AML-193 (cell line): ENCODE measurements around the gene CFAP221.

Source experiments
- DNase-seq, 2 experiments: peaks; one replicate each; lab custom pipeline; 2025; lab: John Stamatoyannopoulos, UW

The CFAP221 gene

DNA sequence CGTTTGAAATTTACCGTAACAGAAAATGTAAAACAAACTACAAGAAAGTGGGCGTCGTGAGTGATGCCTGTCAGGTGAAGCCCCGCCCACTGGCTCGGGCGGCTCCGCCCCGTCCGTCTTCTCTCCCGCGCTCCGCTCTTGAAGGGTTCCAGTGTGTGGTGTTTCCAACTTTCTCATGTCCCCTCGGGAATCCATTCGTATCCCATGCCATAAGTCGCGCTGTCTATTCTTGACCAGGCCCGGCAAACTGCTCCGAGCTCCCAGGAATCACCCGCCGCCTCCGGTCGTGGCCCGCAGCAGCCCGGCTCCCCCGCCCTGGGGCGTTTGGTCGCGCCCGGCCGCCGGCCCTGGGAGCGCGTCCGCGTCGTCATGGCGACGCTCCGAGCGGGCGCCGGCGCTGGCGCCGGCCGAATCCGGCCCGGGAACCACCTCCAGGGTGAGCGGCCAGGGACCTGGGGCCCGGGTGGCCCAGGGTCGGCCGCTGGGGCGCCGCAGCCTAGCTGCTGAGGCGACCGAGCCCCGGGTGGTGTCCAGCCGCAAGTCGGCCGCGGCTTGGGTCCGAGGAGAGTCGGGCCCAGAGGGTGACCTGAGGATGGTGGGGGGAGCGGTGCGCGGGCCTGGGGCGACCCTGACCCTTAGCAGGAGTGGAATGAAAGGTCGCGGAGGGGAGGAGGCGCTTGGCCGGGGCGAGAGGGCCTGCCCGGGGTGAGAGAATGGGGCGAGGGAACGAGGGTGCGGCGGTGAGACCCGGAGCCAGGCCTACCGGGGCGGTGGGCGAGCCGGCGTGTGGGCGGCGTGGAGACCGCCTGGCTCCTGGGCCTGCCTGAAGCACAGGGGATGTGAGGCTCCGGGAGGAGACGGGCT is at the start of gene CFAP221:
Gene CFAP221 (plus strand): TSS at position 375 of the 864 bp plus-strand sequence. CDS start 1,683 bp downstream, outside the sequence.
- DNase-seq, result no peak

DNA sequence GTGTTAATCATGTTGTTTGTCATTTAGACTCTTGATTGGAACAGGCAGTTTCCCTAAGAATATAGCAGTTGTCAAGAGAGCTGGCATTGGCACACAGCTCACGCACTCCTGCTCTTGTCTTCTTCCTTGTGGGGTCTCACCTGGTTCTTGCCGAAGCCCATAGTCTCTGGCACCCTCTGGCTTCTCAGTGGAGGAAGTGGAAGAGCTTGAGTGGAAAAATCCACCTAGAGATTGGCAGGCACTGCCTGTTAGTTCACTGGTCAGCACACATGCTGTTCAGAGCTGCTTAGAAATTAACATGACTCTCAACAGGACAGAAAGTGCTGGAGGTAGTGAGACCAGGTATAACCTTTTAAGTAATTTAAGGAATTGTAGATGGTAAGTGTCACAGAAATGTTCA is 48.3 kb upstream of the CFAP221 start:
- DNase-seq, result no peak

DNA sequence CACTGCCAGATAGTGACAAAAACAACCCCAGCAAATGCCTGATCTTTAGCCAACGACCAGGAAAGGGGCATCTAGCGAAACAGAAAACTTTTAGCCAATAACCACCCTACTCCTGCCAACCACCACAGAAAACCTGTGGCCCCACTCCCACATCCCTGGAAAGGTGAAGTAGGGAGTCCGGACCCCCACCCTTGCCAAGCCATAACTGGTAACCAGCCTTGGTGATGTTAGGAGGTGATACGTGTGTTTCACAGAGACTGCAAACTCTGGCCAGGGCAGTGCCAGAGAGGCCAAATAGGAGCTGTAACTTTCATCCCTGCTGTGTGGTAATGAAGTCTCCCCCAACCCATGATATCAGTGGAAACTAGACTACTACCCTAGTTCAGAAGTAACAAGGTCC is 47.6 kb upstream of the CFAP221 start:
- DNase-seq, result no peak

DNA sequence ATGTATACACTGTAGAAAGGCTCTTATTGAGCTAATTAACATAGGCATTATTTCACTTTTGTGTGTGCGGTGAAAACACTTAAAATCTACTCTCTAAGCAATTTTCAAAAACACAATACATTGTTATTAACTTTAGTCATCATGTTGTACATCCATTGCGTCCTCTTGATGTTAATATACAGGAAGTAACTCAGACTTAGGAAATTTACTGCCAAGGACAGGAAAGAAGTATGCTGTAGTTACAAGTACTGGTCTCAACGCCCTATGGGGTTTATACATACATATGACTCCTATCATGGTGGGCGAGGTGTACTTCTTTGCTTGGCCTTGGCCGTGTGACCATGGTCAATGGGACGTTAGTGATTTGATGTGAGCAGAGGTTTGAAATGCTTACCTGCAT is 35.5 kb upstream of the CFAP221 start:
- DNase-seq, result no peak

DNA sequence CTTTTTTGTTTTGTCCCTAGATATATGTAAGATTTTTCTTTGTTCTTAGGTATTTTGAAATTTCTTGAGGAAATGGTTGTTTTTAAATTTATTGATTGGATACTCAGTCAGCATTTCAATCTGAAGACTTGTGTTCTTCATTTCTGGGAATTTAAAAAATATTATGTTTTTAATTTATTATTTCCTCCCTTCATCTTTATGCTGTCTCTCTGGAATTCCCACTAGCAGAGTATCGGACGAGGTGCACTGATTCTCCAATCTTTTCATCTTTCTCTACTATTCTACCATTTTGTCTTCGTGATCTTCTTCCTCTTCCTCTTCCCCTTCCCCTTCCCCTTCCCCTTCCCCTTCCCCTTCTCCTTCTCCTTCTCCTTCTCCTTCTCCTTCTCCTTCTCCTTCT is 32.3 kb upstream of the CFAP221 start:
- DNase-seq, result no peak

DNA sequence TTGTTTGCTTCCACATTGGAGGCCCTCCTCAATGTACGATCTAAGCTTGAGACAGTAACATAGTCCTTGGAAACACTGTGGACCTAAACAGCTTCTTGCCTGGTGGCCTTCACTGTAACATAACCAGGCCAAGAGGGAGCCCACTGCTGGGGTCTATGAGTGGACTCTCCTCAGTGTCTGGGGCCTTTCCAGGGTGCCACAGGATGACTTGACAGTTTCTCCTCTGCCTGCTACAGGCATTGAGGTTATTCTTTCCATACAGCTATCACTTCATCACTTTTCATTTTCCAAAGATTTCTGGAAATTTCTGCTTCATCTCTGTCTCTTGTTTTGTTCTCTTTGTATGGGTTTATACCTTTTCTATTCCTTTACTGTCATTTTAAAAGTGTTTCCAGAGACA is 31.3 kb upstream of the CFAP221 start:
- no peak for DNase-seq

DNA sequence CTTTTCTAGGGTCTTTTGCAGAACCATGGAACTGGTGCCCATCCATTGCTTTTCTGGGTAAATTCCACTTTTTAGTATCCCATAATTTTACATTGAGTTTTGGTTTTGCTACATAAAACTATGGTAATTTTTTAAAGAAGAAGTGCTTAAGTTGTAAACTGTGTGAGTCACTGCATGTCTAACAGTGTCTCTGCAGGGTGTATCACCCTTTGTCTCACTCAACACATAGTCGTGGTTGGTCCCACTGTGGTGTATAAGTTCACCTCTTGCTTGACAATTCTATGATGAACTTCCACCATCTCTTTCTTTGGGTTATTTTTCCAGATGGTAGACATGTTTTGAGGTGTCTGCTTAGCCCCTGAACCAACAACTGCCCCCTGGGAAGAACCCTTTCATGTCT is 30.4 kb upstream of the CFAP221 start:
- DNase-seq, result no peak

DNA sequence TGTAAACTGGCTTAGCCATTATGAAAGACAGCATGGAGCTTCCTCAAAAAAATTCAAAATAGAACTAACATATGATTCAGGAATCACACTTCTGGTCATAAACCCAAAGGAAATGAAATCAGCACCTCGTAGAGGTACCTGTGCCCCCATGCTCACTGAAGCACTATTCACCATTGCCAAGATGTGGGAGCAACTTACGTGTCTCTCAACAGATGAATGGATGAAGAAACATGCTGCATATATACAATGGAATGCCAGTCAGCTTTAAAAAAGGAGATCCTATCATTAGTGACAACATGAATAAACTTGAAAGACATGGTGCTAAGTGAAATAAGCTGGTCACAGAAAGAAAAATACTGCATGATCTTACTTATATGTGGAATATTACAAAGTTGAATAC is 28.1 kb upstream of the CFAP221 start:
- no peak for DNase-seq

DNA sequence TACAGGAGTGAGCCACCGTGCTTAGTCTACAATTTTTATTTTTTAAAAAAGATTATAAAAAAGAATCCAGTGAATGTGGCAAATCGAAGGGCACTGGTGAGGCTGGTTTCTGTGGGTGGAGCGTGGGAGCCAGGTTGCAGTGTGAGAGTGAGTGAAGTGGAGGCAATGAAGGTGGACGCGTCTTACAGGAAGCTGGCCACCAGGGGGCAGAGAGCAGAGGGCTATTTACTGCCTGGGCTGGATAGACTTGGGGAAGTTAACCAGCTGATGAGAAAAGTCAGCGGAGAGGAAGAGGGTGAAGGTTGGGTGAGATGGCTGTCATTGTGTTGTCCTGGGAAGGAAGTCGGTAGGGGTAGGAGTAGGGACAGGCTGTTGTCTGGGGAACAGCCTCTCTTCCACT is 26.8 kb upstream of the CFAP221 start:
- DNase-seq, result peak; percentile 47 to 62

DNA sequence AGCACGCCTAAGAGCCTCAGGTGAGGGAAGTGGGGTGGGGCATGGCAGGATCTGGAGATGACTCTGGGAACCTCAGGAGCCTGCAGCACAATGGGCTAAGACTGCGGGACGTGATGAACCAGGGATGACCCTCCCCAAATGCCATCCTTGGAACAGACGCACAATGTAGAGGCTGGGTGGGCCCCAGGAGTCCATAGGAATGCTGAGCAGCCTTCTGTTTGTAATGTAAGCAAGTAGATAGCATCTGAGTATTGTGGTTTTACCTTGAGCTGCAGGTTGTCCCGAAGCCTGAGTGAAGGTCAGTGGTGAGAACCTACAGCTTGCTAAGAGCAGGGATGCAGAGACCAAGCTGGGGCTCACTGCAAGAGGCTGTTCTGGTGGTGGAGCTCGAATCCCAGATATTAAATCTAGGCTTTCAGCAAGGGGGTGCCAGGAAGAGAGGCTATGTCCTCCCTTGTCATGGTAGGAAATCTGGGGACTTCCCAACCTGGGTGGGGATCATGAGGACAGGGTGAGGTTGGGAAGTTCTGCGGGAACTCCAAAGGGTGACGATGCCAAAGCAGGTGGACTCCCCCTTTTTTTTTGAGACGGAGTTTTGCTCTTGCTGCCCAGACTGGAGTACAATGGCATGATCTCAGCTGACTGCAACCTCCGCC is 25.7 kb upstream of the CFAP221 start:
- no peak for DNase-seq

DNA sequence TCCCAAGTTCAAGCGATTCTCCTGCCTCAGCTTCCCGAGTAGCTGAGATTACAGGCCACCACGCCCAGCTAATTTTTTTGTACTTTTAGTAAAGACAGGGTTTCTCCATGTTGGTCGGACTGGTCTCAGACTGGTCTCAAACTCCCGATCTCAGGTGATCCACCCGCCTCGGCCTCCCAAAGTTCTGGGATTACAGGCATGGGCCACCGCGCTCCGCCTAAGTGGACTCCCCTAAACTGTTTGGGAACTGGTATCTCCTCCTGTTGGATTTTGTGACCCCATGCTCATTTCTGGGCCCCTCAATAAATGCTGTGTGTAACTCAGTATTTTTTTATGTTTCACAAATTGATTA is 25.2 kb upstream of the CFAP221 start:
- no peak for DNase-seq

DNA sequence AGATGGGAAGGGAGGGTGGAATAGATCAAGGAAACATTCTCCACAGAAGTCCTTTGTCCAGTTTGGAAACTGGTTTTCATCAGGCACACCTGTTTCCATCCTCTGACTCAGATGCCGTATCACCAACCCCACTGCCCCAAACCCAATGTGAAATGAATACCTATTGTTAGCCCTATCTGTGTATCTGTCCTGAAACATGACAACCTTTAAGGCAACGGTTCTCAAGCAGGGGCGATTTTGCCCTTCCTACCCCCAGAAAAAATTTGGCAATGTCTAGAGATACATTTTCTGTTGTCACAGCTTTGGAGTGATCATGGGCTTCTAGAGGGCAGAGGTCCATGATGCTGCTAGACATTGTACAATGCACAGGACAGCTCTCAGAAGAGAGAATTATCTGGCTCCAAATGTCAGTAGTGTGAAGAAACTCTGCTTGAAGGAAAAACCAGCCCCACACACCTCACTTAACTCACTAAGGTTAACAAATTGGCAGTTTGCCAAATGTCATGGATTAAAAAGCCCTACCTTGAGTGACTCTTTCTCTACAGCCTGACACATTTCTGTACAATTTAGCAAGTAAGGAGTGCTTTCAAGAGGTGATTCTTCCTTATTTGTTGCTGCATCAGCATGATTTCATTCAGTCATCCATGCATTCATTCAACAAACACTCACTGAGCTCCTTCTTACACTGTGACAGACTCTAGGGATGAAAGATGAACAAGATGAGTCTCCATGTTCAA is 23.4 kb upstream of the CFAP221 start:
- DNase-seq, result no peak

DNA sequence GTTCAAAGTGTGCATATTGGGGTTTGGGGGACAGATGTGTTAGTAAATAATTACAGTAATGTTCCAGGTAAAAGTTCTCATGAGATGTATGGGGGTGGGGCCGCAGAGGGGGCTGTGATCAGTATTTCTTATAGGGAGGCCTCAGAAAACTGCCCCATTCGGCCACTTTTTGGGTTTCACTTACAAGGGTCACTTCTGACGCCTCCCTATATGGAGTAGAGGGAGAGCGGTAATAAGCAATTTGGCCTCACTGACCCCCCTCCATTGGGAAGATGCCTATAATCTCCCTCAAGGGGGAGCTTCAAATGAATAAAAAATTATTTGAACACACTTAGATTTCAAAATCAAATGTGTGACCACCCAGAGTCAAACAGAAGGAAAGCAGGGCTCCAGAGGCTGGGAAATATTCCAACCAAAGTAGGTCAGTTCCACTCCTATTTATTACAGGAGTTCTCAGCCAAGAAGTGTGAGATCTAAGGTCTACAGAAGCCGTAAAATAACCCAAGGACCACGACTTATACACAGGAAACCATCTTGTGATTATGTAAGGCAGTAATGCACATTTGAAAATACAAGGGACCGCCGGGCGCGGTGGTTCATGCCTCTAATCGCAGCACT is 22.7 kb upstream of the CFAP221 start:
- no peak for DNase-seq

DNA sequence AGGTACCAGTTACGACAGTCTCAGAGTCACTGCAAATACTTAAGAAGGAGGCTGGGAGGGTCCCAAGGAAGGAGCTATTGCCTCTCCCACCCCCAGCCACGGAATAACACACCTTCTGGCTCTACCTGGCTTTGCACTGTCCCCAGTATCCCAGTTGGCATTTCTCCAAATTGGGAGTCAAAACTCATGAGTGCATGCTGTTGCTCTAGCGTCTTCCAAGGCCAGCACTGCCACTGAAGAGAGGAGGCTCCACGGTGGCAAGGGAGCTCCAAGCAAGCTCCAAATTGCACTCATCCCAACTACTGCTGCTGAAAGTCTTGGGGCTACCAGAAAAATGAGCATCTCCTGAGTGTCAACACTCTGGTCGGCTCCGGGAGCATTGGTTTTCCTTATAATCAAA is 21.6 kb upstream of the CFAP221 start:
- no peak for DNase-seq

DNA sequence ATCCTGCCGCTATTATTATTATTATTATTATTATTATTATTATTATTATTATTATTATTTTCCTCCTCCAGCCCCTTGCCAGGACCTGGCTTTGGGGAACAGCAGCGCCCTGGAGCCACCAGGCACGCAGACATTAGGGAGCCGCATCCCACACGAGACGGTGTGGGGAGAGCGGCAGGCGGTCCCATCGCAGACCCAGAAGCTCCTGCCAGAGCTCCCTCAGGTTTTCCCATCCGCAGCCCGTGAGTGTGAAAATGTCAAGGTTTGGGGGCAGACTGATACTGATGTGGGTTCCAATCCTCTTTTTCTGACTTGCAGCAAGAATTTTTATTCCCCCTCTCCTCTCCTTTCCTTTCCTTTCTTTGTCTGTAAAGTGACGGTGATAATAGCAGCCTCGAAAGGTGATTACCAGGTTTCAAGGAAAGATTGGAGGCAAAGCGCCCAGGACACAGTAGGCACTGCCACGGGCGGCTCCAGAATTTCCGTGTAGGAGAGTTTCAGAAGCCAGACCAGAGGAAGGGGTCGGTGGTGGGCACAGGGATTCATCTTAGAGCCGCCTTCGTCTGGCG is 20.8 kb upstream of the CFAP221 start:
- no peak for DNase-seq

DNA sequence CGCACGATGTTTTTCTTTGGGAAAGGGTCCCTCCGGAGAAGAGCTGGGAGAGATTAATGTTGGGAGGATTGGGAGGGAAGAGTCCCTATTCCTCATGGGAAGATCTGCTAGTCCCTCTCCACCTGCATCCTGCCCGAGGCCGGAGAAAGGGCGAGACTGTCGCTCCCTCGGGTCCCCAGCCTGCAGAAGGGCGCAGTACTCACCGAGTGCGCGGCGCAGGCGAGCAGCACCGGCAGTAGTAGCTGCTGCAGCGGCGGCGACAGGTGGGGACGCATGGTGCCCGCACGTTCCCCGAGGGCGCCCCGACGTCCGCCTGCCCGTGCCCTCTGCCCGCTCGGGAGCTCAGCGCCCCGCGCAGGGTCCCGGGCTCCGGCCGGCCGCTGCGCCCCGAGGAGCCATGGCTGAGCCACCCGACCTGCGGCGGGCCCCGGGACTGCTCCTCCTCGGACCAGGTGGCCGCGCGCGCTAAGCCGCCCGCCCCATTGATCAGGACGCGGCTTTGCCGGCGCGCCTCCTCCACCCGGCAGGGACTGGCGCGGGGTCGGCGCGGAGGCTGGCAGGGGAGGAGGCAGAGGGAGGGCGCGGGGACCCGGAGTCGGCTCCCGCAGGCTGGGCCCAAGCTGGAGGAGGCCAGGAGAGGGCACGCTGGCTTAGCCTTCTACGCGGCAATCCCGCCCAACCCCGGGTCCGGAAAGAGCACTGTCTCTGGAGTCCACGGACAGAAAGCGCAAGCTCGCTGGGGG is 20.1 kb upstream of the CFAP221 start, which contains the start of gene SCTR:
Gene SCTR (minus strand): TSS at position 532 of the 743 bp plus-strand sequence. CDS start 257 bp downstream, at position 275.
- no peak for DNase-seq

DNA sequence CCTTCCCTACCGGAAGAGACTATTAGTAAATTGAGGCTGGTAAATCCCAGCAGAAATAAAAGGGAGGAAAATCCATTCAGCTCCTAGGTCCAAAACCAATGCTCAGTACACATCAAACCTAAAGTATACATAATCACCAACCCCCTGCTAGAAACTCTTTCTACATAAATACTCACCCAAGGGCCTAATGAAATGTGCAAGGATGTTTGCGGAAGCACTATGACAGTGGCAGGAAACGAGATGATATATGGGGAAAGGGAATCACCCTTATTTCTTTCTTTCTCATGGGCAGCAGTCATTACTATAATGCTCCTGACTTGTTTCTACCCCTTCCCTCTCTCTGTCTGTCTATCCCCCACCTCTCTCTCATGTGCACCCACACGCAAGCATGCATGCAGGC is 18.6 kb upstream of the CFAP221 start:
- DNase-seq, result no peak

DNA sequence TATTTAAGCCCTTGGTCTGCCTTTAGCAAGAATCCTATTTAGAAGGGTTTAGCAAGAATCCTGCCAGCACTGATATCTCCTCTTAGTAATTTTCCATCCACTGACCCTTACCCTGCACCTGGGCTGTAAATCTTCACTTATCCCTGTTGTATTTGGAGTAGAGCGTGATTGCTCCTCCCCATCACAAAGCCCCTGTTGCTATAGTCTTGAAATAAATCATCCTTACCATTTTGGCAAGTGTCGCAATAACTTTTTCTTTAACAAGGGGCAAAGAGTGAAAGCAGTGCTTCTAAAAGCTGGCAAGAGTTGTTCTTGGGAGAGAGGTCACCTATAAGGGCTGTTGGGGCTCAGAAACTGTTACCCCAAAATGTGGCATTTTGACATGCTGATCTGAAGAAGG is 16.2 kb upstream of the CFAP221 start:
- DNase-seq, result no peak

DNA sequence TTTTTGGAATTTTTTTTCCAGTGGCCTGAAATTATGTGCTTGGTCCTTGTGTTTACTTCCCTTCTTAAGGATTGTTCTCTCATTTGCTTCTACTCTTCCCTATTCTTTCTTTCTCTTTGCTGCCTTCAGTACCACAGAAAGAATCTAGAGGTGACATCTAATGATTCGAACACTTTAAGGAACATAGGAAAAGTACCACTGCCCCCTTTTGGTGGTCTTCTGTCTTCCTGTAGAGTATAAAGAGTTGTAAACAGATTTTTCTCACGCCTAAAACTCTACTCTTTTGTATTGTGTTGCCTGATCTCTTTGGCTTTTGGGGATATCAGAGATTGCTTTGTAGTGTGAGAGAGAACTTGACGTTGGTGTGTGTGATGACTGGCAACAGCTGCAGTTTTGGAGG is 13.0 kb upstream of the CFAP221 start:
- DNase-seq, result no peak

DNA sequence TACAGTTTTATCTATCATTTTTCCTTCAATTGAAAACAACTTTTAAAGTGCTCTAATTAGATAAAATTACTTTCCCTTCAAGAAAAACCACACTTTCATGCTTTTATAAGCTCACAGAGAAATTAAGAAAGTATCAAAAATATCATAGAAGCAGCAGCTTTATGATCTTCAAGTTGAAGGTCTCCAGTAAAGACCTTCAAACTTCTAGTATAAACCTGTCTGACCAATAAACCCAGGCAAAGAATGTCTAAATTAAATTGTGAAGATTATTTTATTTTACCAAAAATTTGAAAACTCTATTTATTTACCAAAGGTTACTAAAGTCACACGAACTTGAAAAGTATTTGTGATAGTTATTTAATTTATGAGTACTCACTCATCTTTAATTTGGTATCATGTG is 10.7 kb upstream of the CFAP221 start:
- DNase-seq, result no peak

DNA sequence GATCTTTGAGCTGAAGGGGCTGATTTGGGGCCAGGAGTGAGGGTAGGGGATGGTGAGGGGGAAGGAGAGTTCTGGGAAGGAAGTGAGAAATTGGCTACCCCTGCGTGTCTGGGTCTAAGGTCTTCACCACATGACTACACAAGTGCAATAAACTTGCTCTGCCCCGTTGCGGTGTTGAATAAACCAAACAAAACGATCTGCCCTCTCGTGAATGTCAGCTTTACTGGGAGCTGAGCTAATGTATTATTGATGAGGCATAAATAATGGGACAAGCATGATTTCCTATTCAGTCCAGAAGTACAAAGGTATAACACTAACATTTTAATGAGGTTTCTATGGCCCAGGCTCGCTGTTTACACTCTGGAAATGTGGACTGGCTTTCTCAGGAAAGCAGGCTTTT is 8.0 kb upstream of the CFAP221 start:
- DNase-seq, result no peak
